ENCODE data around the gene NRAP. TPM values are rescaled to one million over a fixed set of nuclear protein-coding genes. Genes with fewer than 3 reads are reported as not detected.

NRAP gene
- total and polyA plus RNA-seq, 2 experiments from 2014 or later: not detected

DNA sequence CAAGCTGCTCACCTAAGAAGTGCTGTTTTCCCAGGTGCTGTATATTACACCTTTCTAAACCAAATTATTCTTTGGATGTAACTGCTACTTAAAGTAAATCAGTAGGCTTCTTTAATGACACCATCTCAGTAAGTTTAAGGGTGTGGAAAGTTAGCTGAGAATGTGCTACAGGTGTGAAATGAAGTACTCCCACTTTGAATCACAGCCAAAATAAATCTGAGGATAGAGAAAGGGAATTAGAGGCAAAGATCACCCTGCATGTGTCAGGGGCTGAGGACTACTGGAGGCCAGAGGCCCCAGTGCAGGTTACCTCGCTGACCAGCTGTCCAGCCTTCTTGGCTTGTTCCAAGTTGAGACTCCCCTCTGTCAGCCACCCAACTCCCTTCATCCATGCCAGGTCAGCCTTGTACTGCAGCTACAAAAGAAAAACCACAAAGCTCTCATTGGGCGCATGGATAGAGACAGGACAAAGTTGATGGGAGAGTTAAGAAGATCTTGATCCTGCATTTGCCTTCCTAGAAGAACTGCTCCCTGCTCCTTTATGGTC lies 35.2 kb downstream of the NRAP start:
- Histone ChIP-seq H4K20me1 (replicated peaks; ENCODE audit: insufficient read depth) (no peaks in the 10 kb centered on the region), H3K27me3 (ENCODE audit: insufficient read depth) (no peaks in the 10 kb centered on the region), H3K4me1 (ENCODE audit: insufficient read depth) (no peaks in the 10 kb centered on the region), H3K9me2 (ENCODE audit: insufficient read depth) (no peaks in the 10 kb centered on the region), H3K4me3 (no peak overlapping the region), H3K36me3 (ENCODE audit: insufficient read depth) (no peaks in the 10 kb centered on the region; the same call in 1 of the 2 replicates), H3K4me2 (no peak overlapping the region), H3F3A (replicated peaks; ENCODE audit: low read depth) (no peaks in the 10 kb centered on the region), H3K79me2 (replicated peaks; ENCODE audit: insufficient read depth) (no peaks in the 10 kb centered on the region), H3K27ac (ENCODE audit: low read depth) (no peak overlapping the region), H2AFZ (no peak overlapping the region)
- Mint-ChIP-seq H3K27ac (no peak overlapping the region), H3K4me3 (no peak overlapping the region), H3K4me1 (peaks cover 12% of the 10 kb centered on the region; the same call in 2 of the 3 replicates), H3K9me3 (peaks cover 2% of the 10 kb centered on the region; the same call in 1 of the 3 replicates), H3K36me3 (ENCODE audit: low read depth) (no peaks in the 10 kb centered on the region), H3K27me3 (ENCODE audit: insufficient read depth, low read depth, poor library complexity) (no peaks in the 10 kb centered on the region)
- no peak for ATAC-seq
- no peak for DNase-seq (ENCODE audit: low spot score)
- TF ChIP-seq POLR2AphosphoS5 (IDR thresholded peaks at IDR 0.05; ENCODE audit: low read depth): no peak
- TF ChIP-seq, protein P1, sequence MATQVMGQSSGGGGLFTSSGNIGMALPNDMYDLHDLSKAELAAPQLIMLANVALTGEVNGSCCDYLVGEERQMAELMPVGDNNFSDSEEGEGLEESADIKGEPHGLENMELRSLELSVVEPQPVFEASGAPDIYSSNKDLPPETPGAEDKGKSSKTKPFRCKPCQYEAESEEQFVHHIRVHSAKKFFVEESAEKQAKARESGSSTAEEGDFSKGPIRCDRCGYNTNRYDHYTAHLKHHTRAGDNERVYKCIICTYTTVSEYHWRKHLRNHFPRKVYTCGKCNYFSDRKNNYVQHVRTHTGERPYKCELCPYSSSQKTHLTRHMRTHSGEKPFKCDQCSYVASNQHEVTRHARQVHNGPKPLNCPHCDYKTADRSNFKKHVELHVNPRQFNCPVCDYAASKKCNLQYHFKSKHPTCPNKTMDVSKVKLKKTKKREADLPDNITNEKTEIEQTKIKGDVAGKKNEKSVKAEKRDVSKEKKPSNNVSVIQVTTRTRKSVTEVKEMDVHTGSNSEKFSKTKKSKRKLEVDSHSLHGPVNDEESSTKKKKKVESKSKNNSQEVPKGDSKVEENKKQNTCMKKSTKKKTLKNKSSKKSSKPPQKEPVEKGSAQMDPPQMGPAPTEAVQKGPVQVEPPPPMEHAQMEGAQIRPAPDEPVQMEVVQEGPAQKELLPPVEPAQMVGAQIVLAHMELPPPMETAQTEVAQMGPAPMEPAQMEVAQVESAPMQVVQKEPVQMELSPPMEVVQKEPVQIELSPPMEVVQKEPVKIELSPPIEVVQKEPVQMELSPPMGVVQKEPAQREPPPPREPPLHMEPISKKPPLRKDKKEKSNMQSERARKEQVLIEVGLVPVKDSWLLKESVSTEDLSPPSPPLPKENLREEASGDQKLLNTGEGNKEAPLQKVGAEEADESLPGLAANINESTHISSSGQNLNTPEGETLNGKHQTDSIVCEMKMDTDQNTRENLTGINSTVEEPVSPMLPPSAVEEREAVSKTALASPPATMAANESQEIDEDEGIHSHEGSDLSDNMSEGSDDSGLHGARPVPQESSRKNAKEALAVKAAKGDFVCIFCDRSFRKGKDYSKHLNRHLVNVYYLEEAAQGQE (IDR thresholded peaks at IDR 0.05; ENCODE audit: unreplicated experiment): no peak
- no peak for TF ChIP-seq ZNF331 (CRISPR knock-in tag; IDR thresholded peaks at IDR 0.05; ENCODE audit: low read depth)
- no peak for TF ChIP-seq NANOG (IDR thresholded peaks at IDR 0.05; ENCODE audit: borderline replicate concordance)
- TF ChIP-seq, protein P2, sequence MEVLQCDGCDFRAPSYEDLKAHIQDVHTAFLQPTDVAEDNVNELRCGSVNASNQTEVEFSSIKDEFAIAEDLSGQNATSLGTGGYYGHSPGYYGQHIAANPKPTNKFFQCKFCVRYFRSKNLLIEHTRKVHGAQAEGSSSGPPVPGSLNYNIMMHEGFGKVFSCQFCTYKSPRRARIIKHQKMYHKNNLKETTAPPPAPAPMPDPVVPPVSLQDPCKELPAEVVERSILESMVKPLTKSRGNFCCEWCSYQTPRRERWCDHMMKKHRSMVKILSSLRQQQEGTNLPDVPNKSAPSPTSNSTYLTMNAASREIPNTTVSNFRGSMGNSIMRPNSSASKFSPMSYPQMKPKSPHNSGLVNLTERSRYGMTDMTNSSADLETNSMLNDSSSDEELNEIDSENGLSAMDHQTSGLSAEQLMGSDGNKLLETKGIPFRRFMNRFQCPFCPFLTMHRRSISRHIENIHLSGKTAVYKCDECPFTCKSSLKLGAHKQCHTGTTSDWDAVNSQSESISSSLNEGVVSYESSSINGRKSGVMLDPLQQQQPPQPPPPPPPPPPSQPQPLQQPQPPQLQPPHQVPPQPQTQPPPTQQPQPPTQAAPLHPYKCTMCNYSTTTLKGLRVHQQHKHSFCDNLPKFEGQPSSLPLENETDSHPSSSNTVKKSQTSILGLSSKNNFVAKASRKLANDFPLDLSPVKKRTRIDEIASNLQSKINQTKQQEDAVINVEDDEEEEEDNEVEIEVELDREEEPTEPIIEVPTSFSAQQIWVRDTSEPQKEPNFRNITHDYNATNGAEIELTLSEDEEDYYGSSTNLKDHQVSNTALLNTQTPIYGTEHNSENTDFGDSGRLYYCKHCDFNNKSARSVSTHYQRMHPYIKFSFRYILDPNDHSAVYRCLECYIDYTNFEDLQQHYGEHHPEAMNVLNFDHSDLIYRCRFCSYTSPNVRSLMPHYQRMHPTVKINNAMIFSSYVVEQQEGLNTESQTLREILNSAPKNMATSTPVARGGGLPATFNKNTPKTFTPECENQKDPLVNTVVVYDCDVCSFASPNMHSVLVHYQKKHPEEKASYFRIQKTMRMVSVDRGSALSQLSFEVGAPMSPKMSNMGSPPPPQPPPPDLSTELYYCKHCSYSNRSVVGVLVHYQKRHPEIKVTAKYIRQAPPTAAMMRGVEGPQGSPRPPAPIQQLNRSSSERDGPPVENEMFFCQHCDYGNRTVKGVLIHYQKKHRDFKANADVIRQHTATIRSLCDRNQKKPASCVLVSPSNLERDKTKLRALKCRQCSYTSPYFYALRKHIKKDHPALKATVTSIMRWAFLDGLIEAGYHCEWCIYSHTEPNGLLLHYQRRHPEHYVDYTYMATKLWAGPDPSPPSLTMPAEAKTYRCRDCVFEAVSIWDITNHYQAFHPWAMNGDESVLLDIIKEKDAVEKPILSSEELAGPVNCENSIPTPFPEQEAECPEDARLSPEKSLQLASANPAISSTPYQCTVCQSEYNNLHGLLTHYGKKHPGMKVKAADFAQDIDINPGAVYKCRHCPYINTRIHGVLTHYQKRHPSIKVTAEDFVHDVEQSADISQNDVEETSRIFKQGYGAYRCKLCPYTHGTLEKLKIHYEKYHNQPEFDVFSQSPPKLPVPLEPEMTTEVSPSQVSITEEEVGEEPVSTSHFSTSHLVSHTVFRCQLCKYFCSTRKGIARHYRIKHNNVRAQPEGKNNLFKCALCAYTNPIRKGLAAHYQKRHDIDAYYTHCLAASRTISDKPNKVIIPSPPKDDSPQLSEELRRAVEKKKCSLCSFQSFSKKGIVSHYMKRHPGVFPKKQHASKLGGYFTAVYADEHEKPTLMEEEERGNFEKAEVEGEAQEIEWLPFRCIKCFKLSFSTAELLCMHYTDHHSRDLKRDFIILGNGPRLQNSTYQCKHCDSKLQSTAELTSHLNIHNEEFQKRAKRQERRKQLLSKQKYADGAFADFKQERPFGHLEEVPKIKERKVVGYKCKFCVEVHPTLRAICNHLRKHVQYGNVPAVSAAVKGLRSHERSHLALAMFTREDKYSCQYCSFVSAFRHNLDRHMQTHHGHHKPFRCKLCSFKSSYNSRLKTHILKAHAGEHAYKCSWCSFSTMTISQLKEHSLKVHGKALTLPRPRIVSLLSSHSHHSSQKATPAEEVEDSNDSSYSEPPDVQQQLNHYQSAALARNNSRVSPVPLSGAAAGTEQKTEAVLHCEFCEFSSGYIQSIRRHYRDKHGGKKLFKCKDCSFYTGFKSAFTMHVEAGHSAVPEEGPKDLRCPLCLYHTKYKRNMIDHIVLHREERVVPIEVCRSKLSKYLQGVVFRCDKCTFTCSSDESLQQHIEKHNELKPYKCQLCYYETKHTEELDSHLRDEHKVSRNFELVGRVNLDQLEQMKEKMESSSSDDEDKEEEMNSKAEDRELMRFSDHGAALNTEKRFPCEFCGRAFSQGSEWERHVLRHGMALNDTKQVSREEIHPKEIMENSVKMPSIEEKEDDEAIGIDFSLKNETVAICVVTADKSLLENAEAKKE (CRISPR knock-in tag; IDR thresholded peaks at IDR 0.05): no peak
- TF ChIP-seq ZNF114 (CRISPR knock-in tag; IDR thresholded peaks at IDR 0.05): no peak
- no peak for TF ChIP-seq EZH2phosphoT487 (IDR thresholded peaks at IDR 0.05; ENCODE audit: unreplicated experiment)
- TF ChIP-seq, protein P3, sequence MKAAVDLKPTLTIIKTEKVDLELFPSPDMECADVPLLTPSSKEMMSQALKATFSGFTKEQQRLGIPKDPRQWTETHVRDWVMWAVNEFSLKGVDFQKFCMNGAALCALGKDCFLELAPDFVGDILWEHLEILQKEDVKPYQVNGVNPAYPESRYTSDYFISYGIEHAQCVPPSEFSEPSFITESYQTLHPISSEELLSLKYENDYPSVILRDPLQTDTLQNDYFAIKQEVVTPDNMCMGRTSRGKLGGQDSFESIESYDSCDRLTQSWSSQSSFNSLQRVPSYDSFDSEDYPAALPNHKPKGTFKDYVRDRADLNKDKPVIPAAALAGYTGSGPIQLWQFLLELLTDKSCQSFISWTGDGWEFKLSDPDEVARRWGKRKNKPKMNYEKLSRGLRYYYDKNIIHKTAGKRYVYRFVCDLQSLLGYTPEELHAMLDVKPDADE (IDR thresholded peaks at IDR 0.05): no peak
- no peak for TF ChIP-seq CREB1 (CRISPR knock-in tag; IDR thresholded peaks at IDR 0.05; ENCODE audit: low read depth)
- no peak for TF ChIP-seq STAT1 (IDR thresholded peaks at IDR 0.05; ENCODE audit: unreplicated experiment)
- TF ChIP-seq JUNB (IDR thresholded peaks at IDR 0.05; ENCODE audit: unreplicated experiment): no peak

Data from GM23338 (cell line).